Fibroblast of skin of left quadriceps (primary cell): ENCODE measurements around the gene FASTKD3.

Experiments
- DNase-seq, 2 experiments: peaks; one replicate each; pipeline ENCODE4 v3.0.0-alpha.2; 2013; ENCODE audit warnings: low read depth in 2 of 2

FASTKD3 gene

DNA sequence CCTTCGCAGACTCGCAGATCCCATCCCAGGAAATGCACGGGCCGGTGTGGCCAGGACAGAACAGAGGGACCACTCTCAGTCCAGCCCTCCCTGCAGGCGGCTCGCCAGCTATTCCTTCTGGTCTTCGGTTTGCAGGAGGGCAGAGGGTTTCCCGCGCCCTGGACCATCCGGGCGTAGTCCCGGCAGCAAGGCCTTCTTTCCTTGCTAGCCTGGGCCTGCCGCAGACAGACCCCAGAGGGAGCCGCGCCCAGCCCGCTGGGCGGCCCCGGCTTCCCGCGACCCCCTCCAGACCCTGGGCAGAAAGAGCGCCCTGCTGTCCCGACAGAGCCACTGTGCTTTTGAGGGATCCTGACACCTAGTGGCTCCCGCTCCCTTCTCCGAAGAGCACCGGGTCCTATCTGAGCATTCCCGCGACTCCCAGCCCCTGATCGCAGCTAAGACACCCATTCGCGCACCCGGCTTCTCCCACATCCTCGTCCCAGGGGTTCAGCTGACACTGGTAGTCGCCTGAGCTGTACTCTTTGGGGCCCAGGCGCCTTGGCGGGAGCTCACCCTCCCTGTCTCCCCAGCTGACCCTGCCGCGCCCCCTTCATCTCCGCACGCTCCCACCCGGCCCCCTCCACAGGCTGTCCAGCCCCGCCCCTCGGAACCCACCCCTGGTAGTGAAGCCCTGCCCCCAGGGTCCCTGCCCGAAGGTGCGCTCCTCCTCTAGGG is 19.0 kb downstream of the FASTKD3 start:
- DNase-seq = no peak

DNA sequence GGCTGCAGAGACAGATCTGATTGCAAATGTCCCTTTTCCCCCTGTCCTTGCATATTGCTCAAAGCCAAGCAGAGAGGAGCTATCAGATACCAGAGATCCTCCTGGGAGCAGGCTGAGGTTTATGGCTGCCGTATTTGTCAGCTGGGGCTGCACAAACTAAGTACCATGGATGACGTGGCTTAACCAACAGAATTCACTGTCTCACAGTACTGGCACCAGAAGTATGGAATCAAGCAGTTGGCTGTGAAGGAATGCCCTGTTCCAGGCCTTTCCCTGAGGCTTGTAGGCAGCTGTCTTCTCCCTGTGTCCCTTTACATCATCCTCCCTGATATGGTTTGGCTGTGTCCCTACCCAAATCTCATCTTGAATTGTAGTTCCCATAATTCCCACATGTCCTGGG is 20.5 kb downstream of the FASTKD3 start:
- DNase-seq = no peak

DNA sequence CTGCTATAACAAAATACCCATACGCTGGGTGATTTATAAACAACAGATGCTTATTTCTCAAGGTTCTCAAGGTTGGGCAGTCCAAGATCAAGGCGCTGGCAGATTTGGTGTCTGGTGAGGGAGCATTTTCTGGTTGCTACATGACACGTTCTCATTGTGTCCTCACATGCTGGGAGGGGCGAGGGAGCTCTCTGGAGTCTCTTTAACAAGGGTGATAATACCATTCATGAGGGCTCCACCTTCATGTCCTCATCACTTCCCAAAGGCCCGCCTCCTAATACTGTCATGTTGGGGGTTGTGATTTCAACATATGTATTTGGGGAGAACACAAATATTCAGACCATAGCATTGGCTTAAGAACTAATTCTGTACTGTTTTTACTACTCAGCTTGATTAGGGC is 22.5 kb downstream of the FASTKD3 start:
- no peak for DNase-seq

DNA sequence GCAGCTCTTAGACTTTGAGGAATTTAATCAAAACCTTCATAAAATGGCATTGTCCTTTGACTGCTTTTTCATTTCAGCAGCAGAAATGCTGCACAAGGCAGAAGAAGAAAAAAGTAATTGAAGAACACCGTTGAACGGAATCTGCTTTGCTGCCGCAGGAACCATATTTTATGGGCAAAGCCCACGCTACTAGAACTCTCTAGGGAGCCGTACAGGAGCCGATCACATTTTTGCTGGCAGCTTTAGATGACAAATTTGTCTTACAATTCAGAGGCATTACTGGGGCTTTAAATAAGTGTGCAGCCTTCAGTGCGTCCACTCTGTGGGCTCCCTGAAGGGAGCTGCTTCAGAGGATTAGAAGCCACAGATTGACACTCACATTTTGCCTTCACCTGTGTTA is 23.3 kb downstream of the FASTKD3 start:
- no peak for DNase-seq

DNA sequence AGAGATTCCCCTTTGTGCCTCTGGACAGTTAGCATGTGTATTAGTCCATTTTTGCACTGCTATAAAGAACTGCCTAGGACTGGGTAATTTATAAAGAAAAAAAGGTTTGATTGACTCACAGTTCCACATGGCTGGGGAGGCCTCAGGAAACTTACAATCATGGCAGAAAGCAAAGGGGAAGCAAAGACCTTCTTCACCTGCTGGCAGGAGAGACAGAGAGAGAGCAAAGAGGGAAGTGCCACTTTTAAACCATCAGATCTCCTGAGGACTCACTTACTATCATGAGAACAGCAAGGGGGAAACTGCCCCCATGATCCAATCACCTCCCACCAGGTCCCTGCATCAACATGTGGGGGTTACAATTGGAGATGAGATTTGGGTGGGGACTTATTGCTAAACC is 23.9 kb downstream of the FASTKD3 start:
- no peak for DNase-seq

DNA sequence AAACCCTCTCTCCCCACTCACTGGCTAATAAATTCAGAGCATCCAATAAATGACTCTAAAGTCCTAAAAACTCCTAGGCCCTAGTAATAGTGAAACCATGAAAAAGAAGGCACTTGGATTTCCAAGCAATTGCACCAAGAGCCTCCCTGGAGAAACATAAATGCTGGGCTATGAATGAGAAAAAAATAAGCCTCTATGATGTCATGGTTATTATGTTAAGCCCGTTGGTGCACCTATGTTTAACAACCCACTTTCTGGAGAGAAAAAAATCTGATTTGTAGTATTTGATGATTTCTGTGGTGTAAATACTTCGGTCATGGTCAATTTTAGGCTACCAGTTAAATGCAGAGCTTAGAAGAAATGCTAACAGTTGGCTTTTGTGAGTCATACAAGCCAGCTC is 26.3 kb downstream of the FASTKD3 start:
- DNase-seq = no peak

DNA sequence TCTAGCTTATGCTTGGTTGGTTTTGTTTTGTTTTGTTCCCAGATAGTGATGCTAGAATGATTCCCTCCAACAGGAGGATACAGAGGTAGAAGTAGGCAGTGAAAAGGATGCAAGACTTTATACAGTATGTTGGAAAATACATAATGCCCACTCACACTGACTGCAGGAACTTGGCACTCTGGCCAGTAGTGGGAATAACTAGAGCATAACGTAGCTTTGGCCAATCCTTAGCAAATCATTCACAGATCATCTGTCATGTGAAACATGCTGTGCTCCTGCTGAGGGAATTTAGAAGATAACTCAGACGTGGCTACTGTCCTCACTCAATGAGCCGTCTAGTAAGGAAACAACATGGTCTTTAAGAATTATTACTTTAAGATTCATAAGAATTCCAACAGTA is 31.4 kb downstream of the FASTKD3 start:
- DNase-seq = no peak

DNA sequence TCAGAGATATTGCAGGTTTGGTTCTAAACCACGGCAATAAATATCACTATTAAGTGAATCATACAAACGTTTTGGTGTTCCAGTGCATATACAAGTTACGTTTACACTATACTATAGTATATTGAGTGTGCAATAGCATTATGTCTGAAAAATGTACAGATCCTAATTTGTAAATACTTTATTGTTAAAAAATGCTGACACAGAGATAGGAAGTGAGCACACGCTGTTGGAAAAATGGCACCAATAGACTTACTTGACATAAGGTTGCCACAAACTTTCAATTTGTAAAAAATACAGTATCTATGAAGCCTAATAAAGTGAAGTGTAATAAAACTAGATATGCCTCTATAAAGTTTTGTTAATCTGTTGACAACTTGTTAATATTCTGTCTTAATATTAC is 33.8 kb downstream of the FASTKD3 start:
- no peak for DNase-seq

DNA sequence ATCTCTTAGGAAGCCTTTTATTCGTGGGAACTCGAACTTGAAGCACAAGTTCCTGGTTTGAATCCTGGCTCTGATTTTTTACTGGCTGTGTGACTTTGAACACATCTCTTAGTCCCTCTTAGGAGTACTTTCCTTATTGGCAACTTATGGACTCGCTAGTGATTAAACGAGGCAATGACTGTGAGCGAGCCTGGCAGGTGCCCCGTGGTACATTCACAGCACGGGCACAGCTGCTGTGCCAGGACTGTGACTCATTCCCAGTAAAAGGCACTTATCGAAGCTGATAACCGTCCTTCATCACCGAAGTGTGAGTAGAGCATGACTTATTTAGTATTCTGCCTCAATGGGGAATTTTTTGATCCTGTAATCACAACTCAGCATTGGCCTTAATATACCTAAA is 40.6 kb downstream of the FASTKD3 start:
- DNase-seq = no peak

DNA sequence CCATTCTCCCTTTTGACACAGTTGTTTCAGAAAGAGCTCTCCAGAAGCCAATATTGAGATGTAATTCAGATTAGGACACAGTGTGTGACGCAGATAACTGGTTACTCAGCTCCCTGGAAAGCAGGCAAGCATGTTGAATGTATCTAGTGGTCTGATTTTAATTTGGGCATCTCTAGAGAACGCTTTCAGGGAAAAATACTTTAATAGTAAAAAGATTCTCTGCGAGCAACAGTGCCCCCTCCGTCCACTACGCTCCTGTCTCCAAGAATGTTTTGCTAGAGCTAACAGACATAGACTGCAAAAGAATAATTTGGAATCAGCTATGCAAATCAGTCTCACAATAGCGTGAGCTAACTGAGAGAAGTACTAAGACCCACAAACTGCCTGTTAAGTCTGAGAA is 41.2 kb downstream of the FASTKD3 start:
- DNase-seq = peak in 1 of 2 experiments; percentile 5

DNA sequence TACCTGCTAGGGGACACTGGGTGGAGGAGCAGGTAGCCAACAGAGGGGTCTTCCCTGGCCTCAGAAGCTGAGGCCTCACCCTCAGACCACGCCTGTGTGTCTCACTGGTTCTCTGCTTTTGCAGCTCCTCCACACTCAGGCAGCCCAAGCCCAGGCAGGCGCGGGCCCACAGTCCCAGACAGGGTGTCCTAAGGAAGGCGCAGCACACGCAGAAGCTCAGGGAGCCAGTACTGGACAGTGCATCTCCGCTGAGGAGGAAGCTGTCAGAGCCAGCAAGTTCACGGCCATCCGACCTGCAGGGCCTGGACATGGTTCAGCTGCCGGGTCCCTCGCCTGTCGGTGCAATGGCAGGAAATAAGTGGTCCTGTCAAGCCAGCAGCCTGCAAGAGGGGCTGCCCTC is 43.2 kb downstream of the FASTKD3 start:
- no peak for DNase-seq

DNA sequence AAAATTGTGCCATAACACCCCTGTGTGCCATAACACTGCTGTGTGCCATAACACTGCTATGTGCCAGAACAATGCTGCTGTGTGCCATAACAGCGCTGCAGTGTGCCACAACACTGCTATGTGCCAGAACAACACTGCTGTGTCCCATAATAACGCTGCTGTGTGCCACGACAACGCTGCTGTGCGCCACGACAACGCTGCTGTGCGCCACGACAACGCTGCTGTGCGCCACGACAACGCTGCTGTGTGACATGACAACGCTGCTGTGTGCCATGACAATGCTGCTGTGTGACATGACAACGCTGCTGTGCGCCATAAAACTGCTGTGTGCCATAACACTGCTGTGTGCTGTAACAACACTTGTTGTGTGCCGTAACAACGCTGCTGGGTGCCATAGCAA is 43.8 kb downstream of the FASTKD3 start:
- DNase-seq = no peak

DNA sequence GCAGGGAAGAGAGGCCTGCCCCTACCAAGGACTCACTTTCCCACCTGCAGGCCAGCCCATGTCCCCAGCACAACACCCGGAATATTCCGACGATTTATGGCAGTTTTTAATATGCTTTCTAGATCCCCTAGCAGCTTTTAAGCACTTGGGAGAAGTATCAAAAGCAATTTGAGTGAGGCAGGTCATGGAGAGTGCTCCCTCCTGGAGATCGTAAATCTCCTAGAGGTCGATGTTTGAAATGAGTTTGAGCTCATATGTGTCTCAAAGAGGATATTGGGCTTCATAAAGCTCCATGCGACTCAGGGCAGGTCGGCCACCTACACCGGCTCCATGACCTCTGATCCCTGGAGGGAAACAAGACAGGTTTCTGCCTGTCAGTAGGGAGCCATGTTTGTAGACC is 45.2 kb downstream of the FASTKD3 start:
- no peak for DNase-seq

DNA sequence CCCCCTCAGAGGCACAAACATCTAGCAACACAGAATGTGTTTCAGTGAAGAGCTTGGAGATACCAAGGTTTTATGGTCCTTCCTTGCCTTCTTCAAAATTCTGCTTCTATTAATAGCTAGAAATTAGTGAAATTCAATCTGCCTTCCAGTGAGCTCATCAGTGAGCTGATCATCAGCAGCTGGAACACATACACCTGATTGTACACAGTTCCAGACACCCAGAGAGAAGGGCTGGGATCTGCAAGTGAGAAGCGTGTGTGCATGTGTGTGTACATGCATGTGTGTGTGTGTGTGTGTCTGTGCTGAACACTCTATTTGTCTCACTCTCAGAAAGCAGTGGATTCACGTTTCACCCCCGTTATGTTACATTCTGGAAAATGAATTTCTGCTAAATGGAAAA is 46.4 kb downstream of the FASTKD3 start:
- no peak for DNase-seq

DNA sequence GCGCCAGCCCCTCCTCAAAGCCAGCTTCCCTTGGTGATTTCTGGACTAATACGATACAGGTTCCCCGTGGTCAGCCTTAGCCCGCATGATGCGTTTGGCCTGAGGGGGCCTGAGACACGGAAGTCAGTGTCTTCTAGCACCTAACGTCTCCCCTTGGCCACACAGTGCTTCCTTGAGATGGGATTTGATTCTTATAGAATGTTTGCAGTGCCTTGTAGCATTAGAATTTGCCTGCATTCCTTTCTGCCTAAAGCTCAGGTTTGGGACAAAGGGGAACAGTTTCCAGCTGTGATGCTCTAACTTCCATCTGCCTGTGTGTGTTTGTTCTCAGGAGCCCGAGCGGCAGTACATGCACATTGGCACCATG is 52.3 kb downstream of the FASTKD3 start:
- no peak for DNase-seq

DNA sequence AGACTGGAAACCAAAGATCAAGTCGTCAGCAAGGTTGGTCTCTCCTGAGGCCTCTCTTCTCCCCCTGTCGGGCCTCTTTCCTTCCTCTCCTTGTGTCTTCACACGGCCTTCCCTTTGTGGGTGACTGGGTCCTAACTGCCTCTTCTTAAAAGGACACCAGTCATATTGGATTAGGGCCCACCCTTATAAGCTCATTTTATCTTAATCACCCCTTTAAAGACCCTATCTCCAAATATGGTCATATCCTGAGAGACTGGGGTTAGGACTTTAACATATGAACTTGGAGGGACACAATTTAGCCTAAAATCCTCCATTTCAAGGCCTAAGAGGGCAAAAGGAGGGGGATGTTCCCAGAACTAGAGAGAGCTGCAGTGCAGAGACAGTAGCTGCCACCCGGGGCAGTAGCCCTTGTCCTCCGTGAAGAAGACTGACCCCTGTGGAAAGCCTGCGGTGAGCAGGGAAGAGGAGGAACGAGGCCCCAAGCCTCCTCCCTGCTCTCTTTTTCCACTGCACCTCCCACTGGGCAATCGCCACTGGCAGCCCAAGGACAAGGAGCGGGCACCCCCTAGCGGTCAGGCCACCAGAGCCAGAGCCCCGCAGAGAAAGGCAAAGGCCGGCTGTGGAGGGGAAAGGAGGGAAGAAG is 52.8 kb downstream of the FASTKD3 start:
- DNase-seq = peak in 1 of 2 experiments; percentile 8

DNA sequence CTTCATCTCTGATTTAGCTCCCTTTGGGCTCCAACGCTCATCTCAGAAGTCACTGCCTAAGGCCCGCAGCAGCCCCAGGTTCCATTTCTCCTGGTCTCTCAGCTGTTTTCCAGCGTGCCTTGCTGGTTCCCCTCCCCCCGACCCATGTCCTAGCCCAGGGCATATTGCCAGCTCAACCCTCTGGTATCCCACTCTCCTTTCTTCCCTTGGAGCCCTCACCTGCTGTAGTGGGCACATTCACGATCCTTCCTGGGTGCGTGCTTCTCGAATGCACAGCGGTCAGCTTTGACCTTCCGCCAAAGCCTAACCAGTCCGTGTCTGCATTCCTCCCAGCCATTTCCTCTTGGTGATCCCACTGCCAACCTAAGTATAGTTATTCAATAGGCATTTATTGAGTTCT is 54.0 kb downstream of the FASTKD3 start:
- DNase-seq = no peak

DNA sequence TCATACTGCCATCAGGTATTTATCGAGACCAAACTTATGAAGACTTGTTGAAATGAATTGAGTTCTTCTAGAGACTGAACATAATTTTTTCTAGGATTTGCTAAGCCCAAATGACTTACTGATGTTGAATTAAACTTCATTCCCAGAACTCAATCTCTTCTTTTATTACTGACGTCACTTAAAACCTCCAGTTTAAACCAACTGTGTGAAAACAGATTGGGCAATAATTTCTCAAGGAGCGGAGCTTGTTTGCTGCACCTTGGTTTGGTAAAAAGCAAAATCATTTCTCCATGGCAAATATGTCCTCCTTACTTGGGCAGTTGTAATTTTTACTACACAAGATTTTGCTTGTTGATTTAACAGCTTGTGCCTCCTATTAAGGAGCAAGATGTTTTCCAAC is 55.3 kb downstream of the FASTKD3 start:
- no peak for DNase-seq

DNA sequence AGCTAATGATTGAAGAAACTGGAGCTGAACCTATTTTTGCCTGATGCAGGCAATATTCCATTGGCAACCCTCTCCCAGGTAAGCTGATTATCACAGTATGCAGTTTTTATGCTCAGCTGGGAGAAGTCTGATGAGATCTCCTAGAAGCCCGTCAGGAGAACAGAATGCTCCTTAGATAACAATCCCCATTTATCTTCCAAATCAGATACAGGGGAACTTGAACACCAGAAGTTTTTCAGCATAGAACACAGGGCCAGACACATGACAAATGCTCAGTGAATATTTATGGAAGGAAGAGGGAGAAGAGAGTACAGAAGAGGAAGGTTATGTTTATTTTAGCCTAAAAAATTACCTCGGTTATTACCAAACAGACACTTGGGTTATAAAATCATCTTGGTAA is 55.8 kb downstream of the FASTKD3 start:
- DNase-seq = no peak

DNA sequence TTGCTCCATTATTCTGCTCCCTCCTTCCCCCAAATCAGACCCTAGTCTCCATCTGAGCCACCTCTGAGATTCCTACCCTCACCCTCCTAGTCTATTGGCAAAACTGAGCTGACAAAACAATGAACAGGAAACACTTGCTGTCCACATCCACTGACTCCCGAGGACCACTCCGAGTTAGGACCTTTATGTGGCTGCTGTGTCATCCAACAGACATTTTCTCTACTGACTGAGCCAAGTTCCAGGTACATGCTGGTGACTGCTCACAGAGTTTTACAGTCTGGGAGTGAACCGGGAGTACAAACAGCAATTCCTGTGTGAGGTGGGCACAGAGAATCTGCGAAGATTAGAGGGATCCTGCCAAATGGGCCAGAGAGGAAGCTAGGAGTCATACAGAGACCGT is 57.1 kb downstream of the FASTKD3 start:
- DNase-seq = no peak
